B cell (primary cell): Measurements from ENCODE around the gene JARID2. TPM values are rescaled to one million over a fixed set of nuclear protein-coding genes. Genes with fewer than 3 reads are reported as not detected.

Experiments
- ATAC-seq: fragments of 200-7000 bp; cut with Tn5 transposase; one replicate; pipeline ENCODE4 v1.10.0; 2021; ENCODE audit warnings: low read depth, mild to moderate bottlenecking, moderate number of reproducible peaks, moderate library complexity
- CTCF ChIA-PET: fragments of 350-600 bp; sonication (Branson Sonifier 250); formaldehyde crosslinking; loops from one replicate; lab custom pipeline; 2021; ENCODE audit warnings: antibody characterized with exemption, inconsistent platforms; lab: Charles Lee
- POLR2A ChIA-PET: fragments of 350-600 bp; sonication (Branson Sonifier 250); formaldehyde crosslinking; loops from one replicate; lab custom pipeline; 2021; ENCODE audit warnings: antibody characterized with exemption; lab: Charles Lee
- DNase-seq: peaks from one replicate; pipeline ENCODE4 v3.0.0; 2013
- H2AFZ ChIP-seq: 2 replicates; pipeline ENCODE4 v1.6.1; 2012; ENCODE audit warnings: mild to moderate bottlenecking, low read depth, low read length; ENCODE audit not compliant: insufficient read depth, poor library complexity, severe bottlenecking
- H3K27ac ChIP-seq, 2 donors: 1 replicate in 1 of 2; 2 replicates in 1 of 2; pipeline ENCODE4 v1.5.1; 2012 to 2013; ENCODE audit warnings: low read length in 2 of 2, mild to moderate bottlenecking in 2 of 2, moderate library complexity in 1 of 2
- H3K27me3 ChIP-seq, 4 experiments: fragments of 200-600 bp in 1 of 4; sonication (generic) in 1 of 4; replicated peaks in 1 of 4; 1 replicate in 2 of 4; 2 replicates in 2 of 4; pipeline versions ENCODE4 v1.6.1 to v1.7.0; 2013 to 2016; ENCODE audit warnings: low read length in 3 of 4, mild to moderate bottlenecking in 2 of 4, mixed read lengths in 1 of 4, moderate library complexity in 1 of 4; ENCODE audit not compliant: insufficient read depth in 4 of 4, control insufficient read depth in 3 of 4; ENCODE audit errors: control extremely low read depth in 1 of 4
- H3K36me3 ChIP-seq, 2 experiments: replicated peaks in 1 of 2; 1 replicate in 1 of 2; 2 replicates in 1 of 2; pipeline versions ENCODE4 v1.6.1 to v1.7.1; 2013; ENCODE audit warnings: low read length in 1 of 2; ENCODE audit not compliant: insufficient read depth in 2 of 2, control insufficient read depth in 1 of 2; ENCODE audit errors: control extremely low read depth in 1 of 2, extremely low read depth in 1 of 2
- H3K4me1 ChIP-seq, 2 donors: fragments of 200-600 bp in 1 of 2; sonication (generic) in 1 of 2; 1 replicate in 1 of 2; 2 replicates in 1 of 2; pipeline versions ENCODE4 v1.5.1 to v1.6.1; 2013 to 2017; ENCODE audit warnings: low read length in 2 of 2; ENCODE audit not compliant: control insufficient read depth in 2 of 2, insufficient read depth in 2 of 2
- H3K4me2 ChIP-seq: replicated peaks from 2 replicates; pipeline ENCODE3; 2012; ENCODE audit warnings: mild to moderate bottlenecking, low read depth, low read length; ENCODE audit not compliant: poor library complexity, severe bottlenecking
- H3K4me3 ChIP-seq, 5 experiments: fragments of 200-600 bp in 1 of 5; sonication (generic) in 1 of 5; 1 replicate in 3 of 5; 2 replicates in 2 of 5; pipeline versions ENCODE4 v1.5.1 to v1.7.0; 2011 to 2016; ENCODE audit warnings: low read length in 4 of 5, mild to moderate bottlenecking in 4 of 5, low read depth in 2 of 5, control low read depth in 1 of 5, moderate library complexity in 1 of 5; ENCODE audit not compliant: insufficient read depth in 1 of 5; ENCODE audit errors: control extremely low read depth in 1 of 5, extremely low read depth in 1 of 5
- H3K79me2 ChIP-seq: fragments of 200-600 bp; sonication (generic); one replicate; pipeline ENCODE4 v1.6.0; 2016; ENCODE audit warnings: low read length; ENCODE audit not compliant: control insufficient read depth, insufficient read depth
- H3K9ac ChIP-seq: fragments of 200-600 bp; sonication (generic); 2 replicates; pipeline ENCODE4 v1.6.1; 2017; ENCODE audit warnings: mild to moderate bottlenecking, low read length, moderate library complexity
- H3K9me3 ChIP-seq, 3 donors: one replicate each; pipeline versions ENCODE4 v1.6.1 to v1.7.1; 2013; ENCODE audit warnings: low read length in 2 of 3; ENCODE audit not compliant: control insufficient read depth in 2 of 3, insufficient read depth in 1 of 3; ENCODE audit errors: control extremely low read depth in 1 of 3
- H4K20me1 ChIP-seq: 2 replicates; pipeline ENCODE4 v1.6.0; 2012; ENCODE audit warnings: mild to moderate bottlenecking, low read length; ENCODE audit not compliant: insufficient read depth, control insufficient read depth, poor library complexity, severe bottlenecking
- H3K27ac Mint-ChIP-seq: one replicate; pipeline ENCODE4 v1.8.0; 2021; ENCODE audit warnings: mixed read lengths
- H3K27me3 Mint-ChIP-seq: one replicate; pipeline ENCODE4 v1.8.0; 2021; ENCODE audit warnings: mixed read lengths
- H3K4me1 Mint-ChIP-seq: one replicate; pipeline ENCODE4 v1.8.0; 2021; ENCODE audit warnings: mixed read lengths
- H3K4me3 Mint-ChIP-seq: one replicate; pipeline ENCODE4 v1.8.0; 2021; ENCODE audit warnings: mixed read lengths
- H3K9me3 Mint-ChIP-seq: one replicate; pipeline ENCODE4 v1.8.0; 2022; ENCODE audit warnings: mixed read lengths; ENCODE audit not compliant: insufficient read depth
- EZH2 ChIP-seq: IDR thresholded peaks from 2 replicates; pipeline ENCODE4 v1.6.1; 2012; ENCODE audit warnings: borderline replicate concordance, low read depth, mild to moderate bottlenecking, moderate library complexity, low read length; ENCODE audit not compliant: insufficient read depth, poor library complexity, severe bottlenecking
- WGBS: methylation state at CpG from one replicate; pipeline ENCODE4 v1.1.5; 2013; ENCODE audit warnings: missing lambda C conversion rate; ENCODE audit not compliant: insufficient coverage; 5-methylcytosine and 5-hydroxymethylcytosine counted together
- intact Hi-C: fragments of 100-400 bp; cut with micrococcal nuclease; formaldehyde crosslinking; loops from one replicate; pipeline ENCODE4 v1.10.0; 2022
- polyA plus RNA-seq: library from polyadenylated mRNA; depleted of rRNA; stranded (reverse); fragments of >200 nt; gene quantifications from 2 replicates; pipeline ENCODE4 v1.2.3, GENCODE V29; 2012
- total RNA-seq, 2 donors: library from RNA; stranded (reverse); fragments of 120-200 nt in 1 of 2; gene quantifications; 1 replicate in 1 of 2; 2 replicates in 1 of 2; pipeline versions ENCODE4 v1.2.3 to v1.2.4, GENCODE V29; 2013 to 2022
- TF ChIP-seq, protein P1 (sequence below): fragments of 200-600 bp; IDR thresholded peaks from one replicate; pipeline ENCODE4 v1.8.0; 2022; ENCODE audit warnings: antibody characterized with exemption, mild to moderate bottlenecking

The JARID2 gene
- total and polyA plus RNA-seq, 2 donors (not counting 1 experiment from before 2014, with no cell fraction given) = 11.0 to 58.1 TPM

DNA sequence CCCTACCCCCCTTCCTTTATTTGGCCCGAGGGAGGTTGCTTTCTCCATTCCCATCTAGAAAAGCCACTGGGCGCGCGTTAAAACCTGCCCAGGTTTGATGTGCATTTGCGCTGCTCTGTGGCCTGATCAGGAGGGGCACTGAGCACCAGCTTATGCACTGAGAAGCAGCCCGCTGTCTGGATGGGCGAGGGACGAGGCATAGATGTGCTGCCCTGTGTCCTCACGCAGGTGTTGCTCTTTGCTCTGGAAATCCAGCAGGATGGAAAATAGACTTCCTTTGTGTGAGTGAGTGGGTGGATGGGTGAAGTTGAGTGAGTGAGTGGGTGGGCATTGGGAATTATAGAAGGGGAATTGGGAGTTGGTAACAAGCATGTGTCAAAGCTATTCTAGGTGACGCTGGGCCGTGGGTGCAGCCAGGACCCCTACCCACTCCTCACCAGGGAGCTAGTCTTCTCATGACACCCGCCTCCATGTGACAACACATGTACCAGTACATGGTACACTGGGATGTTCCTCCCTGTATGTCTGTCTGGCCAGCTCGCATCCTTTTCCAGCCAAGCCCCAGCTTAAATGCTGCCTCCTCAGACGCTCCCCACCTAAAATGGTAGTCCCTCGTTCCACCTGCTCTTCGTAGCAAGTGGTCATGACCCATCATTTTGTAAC is 254.3 kb downstream of the JARID2 start:
- Mint-ChIP-seq H3K27me3 (no peaks in the 10 kb centered on the region), H3K4me1 (peaks cover 2% of the 10 kb centered on the region), H3K4me3 (no peak overlapping the region), H3K9me3 (no peaks in the 10 kb centered on the region), H3K27ac (no peak overlapping the region)
- no peak overlapping the region for H3K4me3 ChIP-seq
- ATAC-seq (no peak), DNase-seq (no peak)
- peaks cover 3 to 87% of the 10 kb centered on the region in 2 experiments for H3K36me3 ChIP-seq
- POLR2A ChIA-PET = no interaction called here
- no peaks in the 10 kb centered on the region for H3K4me1 ChIP-seq
- no peak overlapping the region for H3K27ac ChIP-seq
- TF ChIP-seq, protein P1, sequence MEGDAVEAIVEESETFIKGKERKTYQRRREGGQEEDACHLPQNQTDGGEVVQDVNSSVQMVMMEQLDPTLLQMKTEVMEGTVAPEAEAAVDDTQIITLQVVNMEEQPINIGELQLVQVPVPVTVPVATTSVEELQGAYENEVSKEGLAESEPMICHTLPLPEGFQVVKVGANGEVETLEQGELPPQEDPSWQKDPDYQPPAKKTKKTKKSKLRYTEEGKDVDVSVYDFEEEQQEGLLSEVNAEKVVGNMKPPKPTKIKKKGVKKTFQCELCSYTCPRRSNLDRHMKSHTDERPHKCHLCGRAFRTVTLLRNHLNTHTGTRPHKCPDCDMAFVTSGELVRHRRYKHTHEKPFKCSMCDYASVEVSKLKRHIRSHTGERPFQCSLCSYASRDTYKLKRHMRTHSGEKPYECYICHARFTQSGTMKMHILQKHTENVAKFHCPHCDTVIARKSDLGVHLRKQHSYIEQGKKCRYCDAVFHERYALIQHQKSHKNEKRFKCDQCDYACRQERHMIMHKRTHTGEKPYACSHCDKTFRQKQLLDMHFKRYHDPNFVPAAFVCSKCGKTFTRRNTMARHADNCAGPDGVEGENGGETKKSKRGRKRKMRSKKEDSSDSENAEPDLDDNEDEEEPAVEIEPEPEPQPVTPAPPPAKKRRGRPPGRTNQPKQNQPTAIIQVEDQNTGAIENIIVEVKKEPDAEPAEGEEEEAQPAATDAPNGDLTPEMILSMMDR = no peak
- TF ChIP-seq EZH2 = no peak
- 92% methylated on average over 14 of the region's 16 CpGs for WGBS
- H2AFZ ChIP-seq = no peak overlapping the region
- H3K27me3 ChIP-seq = no peaks in the 10 kb centered on the region
- H4K20me1 ChIP-seq = peaks cover 47% of the 10 kb centered on the region
- intact Hi-C loops = no loop called here
- H3K9me3 ChIP-seq = no peaks in the 10 kb centered on the region
- CTCF ChIA-PET = interaction anchor here (0.6 kb wide), 1 partner anchor 15 kb away, joined by 4 read pairs; no protein-coding TSS in a partner anchor
- no peak overlapping the region for H3K9ac ChIP-seq
- H3K4me2 ChIP-seq = no peak overlapping the region
- peaks cover 70% of the 10 kb centered on the region for H3K79me2 ChIP-seq
